GM18909 (cell line): ENCODE results near the gene BMERB1.
"Not testable (repeated sequence)": the region's sequence is repeated elsewhere in the genome, so short reads cannot be mapped to it uniquely, and the experiment has no call there.

Source experiments
- ATAC-seq: cut with Tn5 transposase; IDR thresholded peaks from one replicate; pipeline ENCODE4 v1.9.1; 2021; ENCODE audit warnings: mild to moderate bottlenecking; ENCODE audit not compliant: unreplicated experiment, poor library complexity

BMERB1 gene

GRCh38 chr16:15421696-15422095 lies 12.7 kb upstream of the BMERB1 start:
- ATAC-seq = not testable (repeated sequence)

GRCh38 chr16:15422222-15422621 lies 12.2 kb upstream of the BMERB1 start:
- no peak for ATAC-seq

GRCh38 chr16:15425861-15426260 lies 8.5 kb upstream of the BMERB1 start:
- ATAC-seq = no peak

- no peak for ATAC-seq
These were observed 7.6 kb upstream of the BMERB1 start for GRCh38 chr16:15426796-15427195.

- ATAC-seq = no peak
These were observed 6.6 kb upstream of the BMERB1 start for GRCh38 chr16:15427648-15428239.

- not testable (repeated sequence) for ATAC-seq
These were observed 3.5 kb upstream of the BMERB1 start for GRCh38 chr16:15430884-15431283.

GRCh38 chr16:15434079-15434424 lies 336 bp upstream of the BMERB1 start:
- no peak for ATAC-seq

- no peak for ATAC-seq
These were observed 952 bp downstream of the BMERB1 start for GRCh38 chr16:15435216-15435864.

GRCh38 chr16:15439102-15439501 lies 4.7 kb downstream of the BMERB1 start:
- ATAC-seq = no peak

- ATAC-seq = no peak
These were observed 5.1 kb downstream of the BMERB1 start for GRCh38 chr16:15439521-15439920.

GRCh38 chr16:15440852-15441251 lies 6.5 kb downstream of the BMERB1 start:
- ATAC-seq = no peak

- ATAC-seq = not testable (repeated sequence)
These were observed 7.8 kb downstream of the BMERB1 start for GRCh38 chr16:15442140-15442539.

GRCh38 chr16:15443753-15444152 lies 9.4 kb downstream of the BMERB1 start:
- ATAC-seq = no peak

- ATAC-seq = no peak
These were observed 9.9 kb downstream of the BMERB1 start for GRCh38 chr16:15444264-15444663.

GRCh38 chr16:15445450-15445849 lies 11.1 kb downstream of the BMERB1 start:
- no peak for ATAC-seq

GRCh38 chr16:15446901-15447300 lies 12.5 kb downstream of the BMERB1 start:
- no peak for ATAC-seq

GRCh38 chr16:15450624-15451023 lies 16.2 kb downstream of the BMERB1 start:
- no peak for ATAC-seq

GRCh38 chr16:15451098-15451731 lies 16.8 kb downstream of the BMERB1 start:
- no peak for ATAC-seq

- no peak for ATAC-seq
These were observed 18.0 kb downstream of the BMERB1 start for GRCh38 chr16:15452246-15452855.

GRCh38 chr16:15453296-15453695 lies 18.9 kb downstream of the BMERB1 start:
- ATAC-seq = not testable (repeated sequence)

- not testable (repeated sequence) for ATAC-seq
These were observed 20.5 kb downstream of the BMERB1 start for GRCh38 chr16:15454933-15455332.
